ENCODE measurements around the gene SENP7.

DNA sequence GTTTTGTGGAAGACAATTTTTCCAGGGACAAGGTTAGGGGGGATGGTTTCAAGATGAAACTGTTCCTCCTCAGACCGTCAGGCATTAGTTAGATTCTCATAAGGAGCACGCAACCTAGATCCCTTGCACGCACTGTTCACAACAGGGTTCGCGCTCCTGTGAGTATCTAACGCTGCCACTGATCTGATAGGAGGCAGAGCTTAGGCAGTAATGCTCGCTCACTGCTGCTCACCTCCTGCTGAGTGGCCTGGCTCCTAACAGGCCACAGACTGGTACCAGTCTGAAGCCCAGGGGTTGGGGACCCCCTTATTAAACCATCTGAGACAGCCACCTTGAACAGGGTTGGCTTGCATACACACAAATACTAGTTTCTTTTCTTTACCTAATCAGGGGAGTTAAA, 179.1 kb downstream of the SENP7 start:
- no peak for TF ChIP-seq POLR2AphosphoS5 (IDR thresholded peaks at IDR 0.05)
- TF ChIP-seq, protein P1, sequence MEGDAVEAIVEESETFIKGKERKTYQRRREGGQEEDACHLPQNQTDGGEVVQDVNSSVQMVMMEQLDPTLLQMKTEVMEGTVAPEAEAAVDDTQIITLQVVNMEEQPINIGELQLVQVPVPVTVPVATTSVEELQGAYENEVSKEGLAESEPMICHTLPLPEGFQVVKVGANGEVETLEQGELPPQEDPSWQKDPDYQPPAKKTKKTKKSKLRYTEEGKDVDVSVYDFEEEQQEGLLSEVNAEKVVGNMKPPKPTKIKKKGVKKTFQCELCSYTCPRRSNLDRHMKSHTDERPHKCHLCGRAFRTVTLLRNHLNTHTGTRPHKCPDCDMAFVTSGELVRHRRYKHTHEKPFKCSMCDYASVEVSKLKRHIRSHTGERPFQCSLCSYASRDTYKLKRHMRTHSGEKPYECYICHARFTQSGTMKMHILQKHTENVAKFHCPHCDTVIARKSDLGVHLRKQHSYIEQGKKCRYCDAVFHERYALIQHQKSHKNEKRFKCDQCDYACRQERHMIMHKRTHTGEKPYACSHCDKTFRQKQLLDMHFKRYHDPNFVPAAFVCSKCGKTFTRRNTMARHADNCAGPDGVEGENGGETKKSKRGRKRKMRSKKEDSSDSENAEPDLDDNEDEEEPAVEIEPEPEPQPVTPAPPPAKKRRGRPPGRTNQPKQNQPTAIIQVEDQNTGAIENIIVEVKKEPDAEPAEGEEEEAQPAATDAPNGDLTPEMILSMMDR (IDR thresholded peaks at IDR 0.05) = no peak
- no peak for TF ChIP-seq EP300 (IDR thresholded peaks at IDR 0.05)
